Urinary bladder (tissue), 4 donors: Measurements from ENCODE around the gene IRF2BPL. TPM values are rescaled to one million over a fixed set of nuclear protein-coding genes. Genes with fewer than 3 reads are reported as not detected.
A peak's percentile ranks its signal among the peaks of the same experiment; 100 is the strongest.

Experiments
- DNase-seq: peaks from one replicate; pipeline ENCODE4 v3.0.0-alpha.2; 2015; ENCODE audit errors: extremely low spot score
- H3K27ac ChIP-seq: one replicate; pipeline ENCODE4 v1.5.1; 2013; ENCODE audit warnings: low read depth, mild to moderate bottlenecking, moderate library complexity
- H3K36me3 ChIP-seq: one replicate; pipeline ENCODE4 v1.6.1; 2013; ENCODE audit warnings: mild to moderate bottlenecking, moderate library complexity; ENCODE audit not compliant: insufficient read depth
- H3K4me1 ChIP-seq: one replicate; pipeline ENCODE4 v1.6.1; 2013; ENCODE audit warnings: mild to moderate bottlenecking, moderate library complexity; ENCODE audit not compliant: insufficient read depth
- H3K4me3 ChIP-seq: one replicate; pipeline ENCODE4 v1.5.1; 2013; ENCODE audit warnings: low read depth, low read length
- WGBS: extraction: QIAGEN DNeasy Blood & Tissue Kit; methylation state at CpG from one replicate; pipeline ENCODE4 v1.1.7; 2013; 5-methylcytosine and 5-hydroxymethylcytosine counted together
- polyA plus RNA-seq: library from polyadenylated mRNA; stranded (reverse); fragments of 200-250 nt; gene quantifications from one replicate; pipeline ENCODE4 v1.2.3, GENCODE V29; 2013
- total RNA-seq: library from RNA; depleted of rRNA; stranded (reverse); fragments of >200 nt; gene quantifications from one replicate; pipeline ENCODE4 v1.2.3, GENCODE V29; 2014
- donor health status: healthy with polysubstance abuse.
- donor health status: healthy.

IRF2BPL gene
- total and polyA plus RNA-seq, 2 donors: 26.4 to 65.3 TPM

- Histone ChIP-seq H3K4me1 (peaks cover 1% of the 10 kb centered on the region), H3K36me3 (no peaks in the 10 kb centered on the region)
- 21% methylated on average over 2 of the region's 2 CpGs for WGBS
Observed at GRCh38 chr14:77044783-77045237, 16.3 kb upstream of the IRF2BPL start.

GRCh38 chr14:77043984-77044485, 15.5 kb upstream of the IRF2BPL start:
- 63% methylated on average over 8 of the region's 8 CpGs for WGBS
- no peaks in the 10 kb centered on the region for H3K36me3 ChIP-seq
- H3K27ac ChIP-seq: peak overlapping the region; percentile 88
- no peak for DNase-seq
- no peak overlapping the region for H3K4me3 ChIP-seq
- peaks cover 1% of the 10 kb centered on the region for H3K4me1 ChIP-seq

More at GRCh38 chr14:77044783-77045237, 16.3 kb upstream of the IRF2BPL start:
- H3K27ac ChIP-seq: peak overlapping the region; percentile 51
- H3K4me3 ChIP-seq: no peak overlapping the region
- no peak for DNase-seq

- WGBS: 19% methylated on average over 10 of the region's 10 CpGs
Observed at GRCh38 chr14:77043177-77043983, 14.9 kb upstream of the IRF2BPL start.

GRCh38 chr14:77041881-77042545, 13.5 kb upstream of the IRF2BPL start:
- WGBS: 23% methylated on average over 14 of the region's 14 CpGs
- no peak overlapping the region for H3K4me3 ChIP-seq
- no peak for DNase-seq
- H3K36me3 ChIP-seq: no peaks in the 10 kb centered on the region
- peak overlapping the region; percentile 77 for H3K27ac ChIP-seq
- H3K4me1 ChIP-seq: peaks cover 1% of the 10 kb centered on the region

More at GRCh38 chr14:77043177-77043983, 14.9 kb upstream of the IRF2BPL start:
- H3K4me1 ChIP-seq: peaks cover 1% of the 10 kb centered on the region
- H3K4me3 ChIP-seq: no peak overlapping the region
- no peak for DNase-seq
- H3K27ac ChIP-seq: peak overlapping the region; percentile 88
- H3K36me3 ChIP-seq: no peaks in the 10 kb centered on the region

- H3K4me1 ChIP-seq: peaks cover 1% of the 10 kb centered on the region
Observed at GRCh38 chr14:77040741-77041653, 12.5 kb upstream of the IRF2BPL start.

GRCh38 chr14:77040059-77040740, 11.7 kb upstream of the IRF2BPL start:
- H3K4me1 ChIP-seq: peaks cover 1% of the 10 kb centered on the region
- DNase-seq: peak; percentile 100

More at GRCh38 chr14:77040741-77041653, 12.5 kb upstream of the IRF2BPL start:
- DNase-seq: no peak
- peak overlapping the region; percentile 91 for H3K27ac ChIP-seq
- H3K36me3 ChIP-seq: no peaks in the 10 kb centered on the region
- 18% methylated on average over 23 of the region's 23 CpGs for WGBS
- no peak overlapping the region for H3K4me3 ChIP-seq

GRCh38 chr14:77039285-77040058, 11.0 kb upstream of the IRF2BPL start:
- DNase-seq: no peak
- Histone ChIP-seq H3K4me3 (no peak overlapping the region), H3K36me3 (no peaks in the 10 kb centered on the region), H3K4me1 (no peaks in the 10 kb centered on the region), H3K27ac (peak overlapping the region; percentile 88)
- WGBS: 4% methylated on average over 10 of the region's 10 CpGs

More at GRCh38 chr14:77040059-77040740, 11.7 kb upstream of the IRF2BPL start:
- H3K27ac ChIP-seq: peak overlapping the region; percentile 91
- H3K36me3 ChIP-seq: no peaks in the 10 kb centered on the region
- under 1% methylated on average over 26 of the region's 26 CpGs for WGBS
- no peak overlapping the region for H3K4me3 ChIP-seq

- Histone ChIP-seq H3K4me1 (no peaks in the 10 kb centered on the region), H3K4me3 (no peak overlapping the region), H3K27ac (peak overlapping the region; percentile 46), H3K36me3 (no peaks in the 10 kb centered on the region)
- no peak for DNase-seq
- WGBS: 21% methylated on average over 21 of the region's 21 CpGs
Observed at GRCh38 chr14:77037938-77038568, 9.5 kb upstream of the IRF2BPL start.

- H3K27ac ChIP-seq: peak overlapping the region; percentile 46
- peaks cover 2% of the 10 kb centered on the region for H3K4me1 ChIP-seq
- 46% methylated on average over 16 of the region's 16 CpGs for WGBS
- H3K4me3 ChIP-seq: no peak overlapping the region
- no peaks in the 10 kb centered on the region for H3K36me3 ChIP-seq
- DNase-seq: no peak
Observed at GRCh38 chr14:77037215-77037937, 8.9 kb upstream of the IRF2BPL start.

- Histone ChIP-seq H3K27ac (no peak overlapping the region), H3K4me1 (peaks cover 2% of the 10 kb centered on the region), H3K36me3 (no peaks in the 10 kb centered on the region), H3K4me3 (no peak overlapping the region)
- WGBS: 62% methylated on average over 6 of the region's 6 CpGs
- DNase-seq: no peak
Observed at GRCh38 chr14:77036484-77037214, 8.1 kb upstream of the IRF2BPL start.

GRCh38 chr14:77035267-77035666, 6.8 kb upstream of the IRF2BPL start:
- peaks cover 4% of the 10 kb centered on the region for H3K4me1 ChIP-seq

More at GRCh38 chr14:77035267-77035666, 6.8 kb upstream of the IRF2BPL start:
- Histone ChIP-seq H3K27ac (no peak overlapping the region), H3K36me3 (no peaks in the 10 kb centered on the region), H3K4me3 (no peak overlapping the region)
- 77% methylated on average over 4 of the region's 4 CpGs for WGBS
- no peak for DNase-seq
